ENCODE results near the gene BLOC1S5. TPM values are rescaled to one million over a fixed set of nuclear protein-coding genes. Genes with fewer than 3 reads are reported as not detected.
A peak's percentile ranks its signal among the peaks of the same experiment; 100 is the strongest.

The BLOC1S5 gene
- total and polyA plus RNA-seq, 2 of the 8 experiments (the other 6 are each of a cell fraction or from before 2014, with no cell fraction given): 3.4 to 17.2 TPM

DNA sequence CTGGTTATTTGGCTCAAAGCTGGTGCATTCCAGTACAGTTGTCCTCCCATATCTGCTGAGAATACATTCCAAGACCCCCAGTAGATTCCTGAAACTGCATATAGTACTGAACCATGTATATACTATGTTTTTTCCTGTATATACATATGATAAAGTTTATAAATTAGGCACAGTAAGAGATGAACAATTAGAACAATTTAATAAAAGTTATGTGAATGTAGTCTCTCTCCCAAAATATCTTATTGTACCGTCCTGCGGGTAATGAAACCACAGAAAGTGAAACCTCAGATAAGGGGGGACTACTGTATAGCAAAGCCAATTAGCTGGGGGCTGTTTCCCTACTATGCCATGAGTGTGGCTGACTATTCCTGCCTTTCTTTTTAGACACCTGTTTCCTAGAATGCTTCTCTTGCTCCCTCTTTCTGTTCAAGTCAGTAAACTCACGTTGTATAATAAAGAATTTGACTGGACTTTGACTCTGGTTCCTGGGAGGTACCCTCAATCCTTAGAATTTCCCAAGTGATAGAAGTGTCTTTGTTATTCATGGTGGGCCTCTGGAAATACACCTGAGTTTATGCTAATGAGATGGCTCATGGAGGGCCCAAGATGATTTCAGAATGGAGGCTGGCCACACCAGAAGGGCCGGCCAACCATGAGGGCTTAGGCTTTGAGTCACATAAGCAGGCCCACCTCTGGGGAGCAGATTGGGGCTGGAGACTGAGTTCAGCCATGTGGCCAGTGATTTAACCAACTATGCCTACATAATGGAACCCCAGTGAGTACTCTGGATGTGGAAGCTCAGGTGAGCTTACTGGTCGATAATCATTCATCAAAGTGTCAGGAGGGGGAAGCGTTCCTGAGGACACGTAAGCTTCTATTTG is 689 bp upstream of the BLOC1S5 start:
- Histone ChIP-seq H3K4me1 (replicated peaks in 1 of 4; ENCODE audit: control insufficient read depth in 3 of 4, insufficient read depth in 4 of 4, low read length in 3 of 4) (peaks cover 0 to 5% (median 4%) of the 10 kb centered on the region in 4 experiments; a peak in 4 of 7 replicates), H4K8ac (ENCODE audit: extremely low read depth, insufficient read depth, low read length) (peak overlapping the region; percentile 60; the same call in 1 of the 2 replicates), H2BK120ac (replicated peaks; ENCODE audit: low read depth, low read length) (no peak overlapping the region), H3K79me2 (ENCODE audit: control insufficient read depth in 1 of 2, insufficient read depth in 2 of 2, low read length in 2 of 2) (peaks cover 0 to 6% of the 10 kb centered on the region in 2 experiments; a peak in 2 of 4 replicates), H3K4me3 (ENCODE audit: extremely low read depth in 1 of 4, insufficient read depth in 2 of 4, low read depth in 3 of 4, low read length in 4 of 4) (peak overlapping the region in 2 of 4 experiments; percentile 18 to 85; a peak in 4 of 8 replicates), H3K79me1 (ENCODE audit: low read depth, low read length) (peaks cover 3% of the 10 kb centered on the region; the same call in 1 of the 2 replicates), H3K36me3 (ENCODE audit: control insufficient read depth in 2 of 4, insufficient read depth in 4 of 4, low read length in 3 of 4) (peaks cover 0 to 14% (median 7%) of the 10 kb centered on the region in 4 experiments; a peak in 5 of 8 replicates), H3K4ac (replicated peaks; ENCODE audit: insufficient read length, low read depth, low read length) (no peak overlapping the region), H3K14ac (ENCODE audit: insufficient read length) (no peak overlapping the region), H3K18ac (ENCODE audit: extremely low read depth, low read length) (no peak overlapping the region), H2BK5ac (ENCODE audit: low read depth, low read length) (no peak overlapping the region; the same call in 1 of the 2 replicates), H2BK20ac (ENCODE audit: low read length) (no peak overlapping the region; the same call in 1 of the 2 replicates), H3K56ac (replicated peaks; ENCODE audit: insufficient read length, low read depth, low read length) (no peak overlapping the region), H3K23me2 (ENCODE audit: low read depth, low read length) (peaks cover 2% of the 10 kb centered on the region; the same call in 1 of the 2 replicates), H4K5ac (ENCODE audit: insufficient read length, low read depth, low read length) (peak overlapping the region; percentile 69), H2BK15ac (ENCODE audit: low read length) (no peak overlapping the region), H2AFZ (ENCODE audit: low read length) (0 out of 2 replicates have a peak overlapping the region, but pooled peaks have one; percentile 28), H3K9ac (replicated peaks in 1 of 4; ENCODE audit: extremely low read depth in 1 of 4, low read depth in 3 of 4, low read length in 3 of 4) (no peak overlapping the region), H4K91ac (replicated peaks; ENCODE audit: insufficient read length, low read length) (peak overlapping the region; percentile 25), H3K27ac (ENCODE audit: low read depth, low read length) (no peak overlapping the region), H3K27me3 (replicated peaks in 1 of 4; ENCODE audit: control insufficient read depth in 3 of 4, extremely low read depth in 1 of 4, insufficient read depth in 3 of 4, low read length in 3 of 4) (no peaks in the 10 kb centered on the region), H2AK5ac (ENCODE audit: low read depth, low read length) (no peak overlapping the region), H2BK12ac (ENCODE audit: low read depth, low read length) (0 out of 2 replicates have a peak overlapping the region, but pooled peaks have one; percentile 10), H4K20me1 (replicated peaks in 1 of 2; ENCODE audit: control insufficient read depth in 1 of 2, insufficient read depth in 2 of 2, low read length in 2 of 2) (no peaks in the 10 kb centered on the region), H3K23ac (ENCODE audit: insufficient read length) (no peak overlapping the region), H3K9me3 (ENCODE audit: insufficient read depth in 2 of 2, low read depth in 1 of 2, low read length in 1 of 2) (no peaks in the 10 kb centered on the region), H3K4me2 (ENCODE audit: insufficient read depth in 1 of 2, low read depth in 2 of 2, low read length in 2 of 2) (peak overlapping the region; percentile 84 to 87)
- FAIRE-seq (no peak), DNase-seq (ENCODE audit: low read depth in 1 of 2, low spot score in 2 of 2) (no peak)
- WGBS, 2 experiments (ENCODE audit: extremely low coverage in 1 of 2, insufficient coverage in 1 of 2, insufficient read length in 1 of 2, insufficient replicate concordance in 2 of 2, low coverage in 1 of 2, low lambda C conversion rate in 2 of 2, missing lambda C conversion rate in 1 of 2): 69% methylated on average over 5 of the region's 7 CpGs; no CpG with 5 or more reads in 1 of the 2 experiments
- CTCF ChIA-PET (ENCODE audit: partially characterized antibody): interaction anchor here (0.9 to 2.3 kb wide), 6 partner anchors 9 to 392 kb away, joined by 3 to 9 read pairs (median 4); partner anchors contain the start of genes EEF1E1 and TXNDC5
- POLR2A ChIA-PET (ENCODE audit: partially characterized antibody): interaction anchor here (0.8 to 4.3 kb wide), 9 partner anchors 9 to 155 kb away, joined by 3 to 19 read pairs (median 4); partner anchors contain the start of gene EEF1E1
- TF ChIP-seq TAF1 (IDR thresholded peaks at IDR 0.05; ENCODE audit: low read depth, low read length) (no peak), EGR1 (IDR thresholded peaks at IDR 0.05; ENCODE audit: borderline replicate concordance, low read depth, low read length) (no peak), RAD21 (IDR thresholded peaks at IDR 0.05 in 1 of 2, conservative IDR thresholded peaks at IDR 0.05 in 1 of 2; ENCODE audit: low read depth in 2 of 2, low read length in 2 of 2) (no peak), SP4 (IDR thresholded peaks at IDR 0.05; ENCODE audit: low read length) (no peak; the same call in 1 of the 2 replicates), BACH1 (IDR thresholded peaks at IDR 0.05; ENCODE audit: low read length) (no peak), TCF12 (IDR thresholded peaks at IDR 0.05; ENCODE audit: low read depth, low read length) (no peak), PHF8 (conservative IDR thresholded peaks at IDR 0.05; ENCODE audit: low read depth, low read length) (no peak)
- TF ChIP-seq, protein P1, sequence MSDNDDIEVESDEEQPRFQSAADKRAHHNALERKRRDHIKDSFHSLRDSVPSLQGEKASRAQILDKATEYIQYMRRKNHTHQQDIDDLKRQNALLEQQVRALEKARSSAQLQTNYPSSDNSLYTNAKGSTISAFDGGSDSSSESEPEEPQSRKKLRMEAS (IDR thresholded peaks at IDR 0.05): no peak
